H9 (cell line): ENCODE results near the gene CCDC92. TPM values are rescaled to one million over a fixed set of nuclear protein-coding genes. Genes with fewer than 3 reads are reported as not detected.

Experiments
- DNase-seq: peaks from one replicate; pipeline ENCODE4 v3.0.0-alpha.2; 2017
- H2AFZ ChIP-seq: one replicate; pipeline ENCODE4 v1.6.1; 2013; ENCODE audit warnings: mild to moderate bottlenecking, low read length, control low read depth, moderate library complexity
- H2AK5ac ChIP-seq: 2 replicates; pipeline ENCODE4 v1.6.1; 2013; ENCODE audit warnings: low read length, control low read depth, mixed read lengths; ENCODE audit not compliant: insufficient read length
- H2BK120ac ChIP-seq: one replicate; pipeline ENCODE4 v1.6.1; 2013; ENCODE audit warnings: low read depth, mild to moderate bottlenecking, low read length, control low read depth, inconsistent platforms; ENCODE audit not compliant: poor library complexity, severe bottlenecking
- H2BK12ac ChIP-seq: 2 replicates; pipeline ENCODE4 v1.6.1; 2013; ENCODE audit warnings: low read length, control low read depth, mixed read lengths, low read depth; ENCODE audit not compliant: insufficient read length
- H2BK15ac ChIP-seq: 2 replicates; pipeline ENCODE4 v1.6.1; 2013; ENCODE audit warnings: low read depth, low read length, control low read depth
- H2BK20ac ChIP-seq: one replicate; pipeline ENCODE4 v1.6.1; 2013; ENCODE audit warnings: low read depth, mild to moderate bottlenecking, low read length, control low read depth, inconsistent platforms; ENCODE audit not compliant: poor library complexity, severe bottlenecking
- H2BK5ac ChIP-seq: 2 replicates; pipeline ENCODE4 v1.6.1; 2013; ENCODE audit warnings: low read length, control low read depth, mixed read lengths; ENCODE audit not compliant: insufficient read length
- H3K14ac ChIP-seq: 2 replicates; pipeline ENCODE4 v1.6.1; 2013; ENCODE audit warnings: low read length, control low read depth; ENCODE audit not compliant: insufficient read depth
- H3K18ac ChIP-seq: 2 replicates; pipeline ENCODE4 v1.6.1; 2013; ENCODE audit warnings: low read depth, mild to moderate bottlenecking, mixed read lengths, low read length, control low read depth; ENCODE audit not compliant: insufficient read length
- H3K23ac ChIP-seq: 2 replicates; pipeline ENCODE4 v1.6.1; 2013; ENCODE audit warnings: low read length, control low read depth, mixed read lengths, low read depth; ENCODE audit not compliant: insufficient read length
- H3K23me2 ChIP-seq: 2 replicates; pipeline ENCODE4 v1.6.1; 2013; ENCODE audit warnings: low read depth, mild to moderate bottlenecking, mixed read lengths, low read length, control low read depth; ENCODE audit not compliant: insufficient read length, poor library complexity, severe bottlenecking
- H3K27ac ChIP-seq: 2 replicates; pipeline ENCODE4 v1.5.1; 2013; ENCODE audit warnings: low read length, control low read depth, mixed read lengths, low read depth; ENCODE audit not compliant: insufficient read length
- H3K27me3 ChIP-seq: 2 replicates; pipeline ENCODE4 v1.6.1; 2013; ENCODE audit warnings: low read length, control low read depth, inconsistent platforms; ENCODE audit not compliant: insufficient read depth
- H3K4ac ChIP-seq: 2 replicates; pipeline ENCODE4 v1.6.1; 2013; ENCODE audit warnings: low read depth, mild to moderate bottlenecking, control low read depth, inconsistent platforms, low read length, moderate library complexity
- H3K4me1 ChIP-seq: 2 replicates; pipeline ENCODE4 v1.6.1; 2013; ENCODE audit warnings: low read length, control low read depth, inconsistent platforms; ENCODE audit not compliant: insufficient read depth
- H3K4me2 ChIP-seq: 2 replicates; pipeline ENCODE4 v1.6.1; 2013; ENCODE audit warnings: low read length, control low read depth, mixed read lengths; ENCODE audit not compliant: insufficient read length, insufficient read depth
- H3K56ac ChIP-seq: 2 replicates; pipeline ENCODE4 v1.6.1; 2013; ENCODE audit warnings: low read depth, mild to moderate bottlenecking, mixed read lengths, low read length, control low read depth; ENCODE audit not compliant: insufficient read length
- H3K79me1 ChIP-seq: 2 replicates; pipeline ENCODE4 v1.6.1; 2013; ENCODE audit warnings: low read depth, mild to moderate bottlenecking, moderate library complexity, low read length, control low read depth, inconsistent platforms; ENCODE audit not compliant: insufficient read depth, poor library complexity, severe bottlenecking
- H3K79me2 ChIP-seq: 2 replicates; pipeline ENCODE4 v1.6.1; 2013; ENCODE audit warnings: low read length, control low read depth, inconsistent platforms; ENCODE audit not compliant: insufficient read depth
- H3K9ac ChIP-seq: 2 replicates; pipeline ENCODE4 v1.6.1; 2013; ENCODE audit warnings: low read length, control low read depth, mixed read lengths; ENCODE audit not compliant: insufficient read length; ENCODE audit errors: extremely low read depth
- H3K9me3 ChIP-seq: one replicate; pipeline ENCODE4 v1.6.1; 2013; ENCODE audit warnings: low read depth, low read length, inconsistent platforms; ENCODE audit not compliant: control insufficient read depth
- H3T11ph ChIP-seq: one replicate; pipeline ENCODE4 v1.6.1; 2013; ENCODE audit warnings: mild to moderate bottlenecking, low read length, control low read depth, inconsistent platforms
- H4K20me1 ChIP-seq: one replicate; pipeline ENCODE4 v1.6.1; 2013; ENCODE audit not compliant: control insufficient read depth, insufficient read length, insufficient read depth
- H4K5ac ChIP-seq: 2 replicates; pipeline ENCODE4 v1.6.1; 2013; ENCODE audit warnings: low read depth, mild to moderate bottlenecking, mixed read lengths, low read length, control low read depth; ENCODE audit not compliant: insufficient read length
- H4K8ac ChIP-seq: replicated peaks from 2 replicates; pipeline ENCODE4 v1.6.1; 2013; ENCODE audit warnings: low read length, control low read depth, mixed read lengths, low read depth; ENCODE audit not compliant: insufficient read length
- H4K91ac ChIP-seq: 2 replicates; pipeline ENCODE4 v1.6.1; 2013; ENCODE audit warnings: low read depth, mild to moderate bottlenecking, moderate library complexity, mixed read lengths, low read length, control low read depth; ENCODE audit not compliant: insufficient read length
- H3K27ac Mint-ChIP-seq, 3 experiments: 2 replicates in 2 of 3; 3 replicates in 1 of 3; pipeline ENCODE4 v1.8.0; 2020 to 2021; ENCODE audit warnings: mixed read lengths in 3 of 3, mild to moderate bottlenecking in 1 of 3, moderate library complexity in 1 of 3
- H3K27me3 Mint-ChIP-seq: 2 replicates; pipeline ENCODE4 v1.8.0; 2021; ENCODE audit warnings: low read depth, mild to moderate bottlenecking, moderate library complexity, mixed read lengths
- H3K36me3 Mint-ChIP-seq, 3 experiments: 2 replicates in 2 of 3; 3 replicates in 1 of 3; pipeline ENCODE4 v1.8.0; 2020 to 2021; ENCODE audit warnings: low read depth in 3 of 3, mixed read lengths in 3 of 3; ENCODE audit not compliant: insufficient read depth in 1 of 3
- H3K4me1 Mint-ChIP-seq, 2 experiments: 2 replicates each; pipeline ENCODE4 v1.8.0; 2020; ENCODE audit warnings: mixed read lengths in 2 of 2
- H3K4me3 Mint-ChIP-seq, 2 experiments: 2 replicates in 1 of 2; 3 replicates in 1 of 2; pipeline ENCODE4 v1.8.0; 2020 to 2021; ENCODE audit warnings: mild to moderate bottlenecking in 2 of 2, mixed read lengths in 2 of 2, moderate library complexity in 1 of 2
- H3K9me3 Mint-ChIP-seq, 2 experiments: 2 replicates in 1 of 2; 3 replicates in 1 of 2; pipeline ENCODE4 v1.8.0; 2020; ENCODE audit warnings: mild to moderate bottlenecking in 2 of 2, mixed read lengths in 2 of 2, moderate library complexity in 1 of 2
- CTCF ChIP-seq: fragments of 200-600 bp; sonication (generic); conservative IDR thresholded peaks from 3 replicates; pipeline ENCODE4 v1.8.0; 2021; ENCODE audit warnings: antibody characterized with exemption, mild to moderate bottlenecking
- WGBS: extraction: QIAGEN DNeasy Blood & Tissue Kit; methylation state at CpG from one replicate; pipeline ENCODE4 v1.1.7; 2013; ENCODE audit warnings: missing lambda C conversion rate, low lambda C conversion rate, mixed read lengths; ENCODE audit not compliant: insufficient read length; ENCODE audit errors: extremely low coverage; 5-methylcytosine and 5-hydroxymethylcytosine counted together
- total RNA-seq: library from RNA; stranded (reverse); gene quantifications from 2 replicates; pipeline ENCODE4 v1.2.1, GENCODE V29; 2021

The CCDC92 gene
- total RNA-seq, 1 experiment from 2014 or later = 1.3 TPM

- Histone ChIP-seq H3K79me1 (no peaks in the 10 kb centered on the region), H3K56ac (no peak overlapping the region), H3K23ac (no peak overlapping the region), H3K4me2 (no peak overlapping the region), H3K27ac (no peak overlapping the region), H4K20me1 (no peaks in the 10 kb centered on the region), H2BK15ac (no peak overlapping the region), H3T11ph (no peak overlapping the region), H3K79me2 (no peaks in the 10 kb centered on the region), H2BK12ac (no peak overlapping the region), H2BK20ac (no peak overlapping the region), H2AFZ (no peak overlapping the region), H3K4me1 (no peaks in the 10 kb centered on the region), H4K91ac (no peak overlapping the region), H3K9me3 (no peaks in the 10 kb centered on the region), H2BK5ac (no peak overlapping the region), H3K23me2 (no peaks in the 10 kb centered on the region), H4K8ac (no peak overlapping the region), H3K14ac (no peak overlapping the region), H4K5ac (no peak overlapping the region), H3K18ac (no peak overlapping the region), H3K4ac (no peak overlapping the region), H3K27me3 (no peaks in the 10 kb centered on the region), H2AK5ac (no peak overlapping the region), H2BK120ac (no peak overlapping the region), H3K9ac (no peak overlapping the region)
- Mint-ChIP-seq H3K4me3 (no peak overlapping the region), H3K27ac (no peak overlapping the region), H3K36me3 (peaks cover 2 to 5% (median 4%) of the 10 kb centered on the region in 3 experiments; a peak in 4 of 7 replicates), H3K9me3 (no peaks in the 10 kb centered on the region), H3K4me1 (peaks cover 16 to 25% of the 10 kb centered on the region in 2 experiments), H3K27me3 (no peaks in the 10 kb centered on the region; the same call in 1 of the 2 replicates)
- no peak for DNase-seq
- TF ChIP-seq CTCF = no peak
- no CpG with 5 or more reads among the region's 7 CpGs for WGBS
These were observed 22.6 kb upstream of the CCDC92 start for GRCh38 chr12:123995023-123995748.
